Ascending aorta (tissue), 2 donors: ENCODE data around the gene SUSD5. TPM values are rescaled to one million over a fixed set of nuclear protein-coding genes. Genes with fewer than 3 reads are reported as not detected.

Experiments
- DNase-seq, 2 donors: peaks; one replicate each; pipeline ENCODE4 v3.0.0-alpha.2; 2019; ENCODE audit warnings: low spot score in 2 of 2
- H3K27ac ChIP-seq, 2 donors: fragments of 200-600 bp; sonication (generic); one replicate each; pipeline ENCODE4 v1.5.1; 2016 to 2017; ENCODE audit warnings: mild to moderate bottlenecking in 1 of 2
- H3K27me3 ChIP-seq: fragments of 200-600 bp; sonication (generic); one replicate; pipeline ENCODE4 v1.5.1; 2017
- H3K36me3 ChIP-seq, 2 donors: fragments of 200-600 bp; sonication (generic); one replicate each; pipeline ENCODE4 v1.5.1; 2016
- H3K4me1 ChIP-seq, 2 donors: fragments of 200-600 bp; sonication (generic); one replicate each; pipeline ENCODE4 v1.5.1; 2016 to 2017; ENCODE audit warnings: mild to moderate bottlenecking in 1 of 2
- H3K4me3 ChIP-seq, 2 donors: fragments of 200-600 bp; sonication (generic); one replicate each; pipeline ENCODE4 v1.5.1; 2016 to 2017; ENCODE audit warnings: mild to moderate bottlenecking in 1 of 2
- H3K9me3 ChIP-seq, 2 donors: fragments of 200-600 bp; sonication (generic); one replicate each; pipeline ENCODE4 v1.5.1; 2016
- CTCF ChIP-seq, 3 experiments: fragments of 200-600 bp in 2 of 3; fragments of 450-650 bp in 1 of 3; sonication (generic) in 2 of 3; IDR thresholded peaks; one replicate each; pipeline ENCODE4 v1.5.1; 2016 to 2019; ENCODE audit warnings: antibody characterized with exemption in 3 of 3, mild to moderate bottlenecking in 1 of 3, moderate library complexity in 1 of 3
- intact Hi-C: fragments of 100-400 bp; cut with DNase I; formaldehyde crosslinking; loops from one replicate; pipeline ENCODE4 v1.15.1; 2023
- total RNA-seq: library from RNA; depleted of rRNA; stranded (reverse); fragments of >200 nt; gene quantifications from one replicate; pipeline ENCODE4 v1.1.0, GENCODE V29; 2016

SUSD5 gene
- 68.0 TPM for total RNA-seq

GRCh38 chr3:33218446-33219174 is at the start of gene SUSD5:
Gene SUSD5 (minus strand): TSS chr3:33218810. CDS start chr3:33218797, 13 bp downstream.
- peak in 1 of 2 donors; percentile 69 for DNase-seq
- H3K27ac ChIP-seq, result peak within 1 kb of the TSS; percentile 89 to 90
- H3K4me3 ChIP-seq, result peak within 1 kb of the TSS; percentile 77 to 79
- no peaks in the 10 kb centered on the region for H3K27me3 ChIP-seq
- H3K9me3 ChIP-seq, result no peaks in the 10 kb centered on the region
- peaks cover 1 to 3% of the 10 kb centered on the region in 2 donors for H3K36me3 ChIP-seq
- peaks cover 0 to 7% of the 10 kb centered on the region in 2 donors for H3K4me1 ChIP-seq
- intact Hi-C loops, result loop anchor here (2.0 to 10.0 kb wide), 4 partner anchors 56 to 154 kb away; partner anchors contain the start of gene FBXL2
- no peak for TF ChIP-seq CTCF (IDR thresholded peaks at IDR 0.05)

- Histone ChIP-seq H3K27me3 (no peaks in the 10 kb centered on the region), H3K4me3 (no peak overlapping the region), H3K36me3 (no peaks in the 10 kb centered on the region), H3K27ac (no peak overlapping the region), H3K9me3 (no peaks in the 10 kb centered on the region), H3K4me1 (no peaks in the 10 kb centered on the region)
- intact Hi-C loops, result no loop called here
- no peak for TF ChIP-seq CTCF (IDR thresholded peaks at IDR 0.05)
- DNase-seq, result no peak
Observed at GRCh38 chr3:33260104-33260503, 41.5 kb upstream of the SUSD5 start.

- no peak for DNase-seq
- Histone ChIP-seq H3K4me3 (no peak overlapping the region), H3K9me3 (no peaks in the 10 kb centered on the region), H3K4me1 (no peaks in the 10 kb centered on the region), H3K27me3 (no peaks in the 10 kb centered on the region), H3K27ac (no peak overlapping the region), H3K36me3 (no peaks in the 10 kb centered on the region)
- intact Hi-C loops, result no loop called here
- no peak for TF ChIP-seq CTCF (IDR thresholded peaks at IDR 0.05)
Observed at GRCh38 chr3:33256249-33256648, 37.6 kb upstream of the SUSD5 start.

GRCh38 chr3:33250712-33251111 is 32.1 kb upstream of the SUSD5 start:
- H3K27ac ChIP-seq, result no peak overlapping the region
- no peaks in the 10 kb centered on the region for H3K36me3 ChIP-seq
- no peak for TF ChIP-seq CTCF (IDR thresholded peaks at IDR 0.05)
- no peak overlapping the region for H3K4me3 ChIP-seq
- H3K27me3 ChIP-seq, result no peaks in the 10 kb centered on the region
- no peak for DNase-seq
- H3K4me1 ChIP-seq, result no peaks in the 10 kb centered on the region
- H3K9me3 ChIP-seq, result no peaks in the 10 kb centered on the region
- intact Hi-C loops, result no loop called here

GRCh38 chr3:33246786-33247185 is 28.2 kb upstream of the SUSD5 start:
- H3K27me3 ChIP-seq, result no peaks in the 10 kb centered on the region
- no peak for DNase-seq
- no peak for TF ChIP-seq CTCF (IDR thresholded peaks at IDR 0.05)
- no peak overlapping the region for H3K27ac ChIP-seq
- intact Hi-C loops, result no loop called here
- no peak overlapping the region for H3K4me3 ChIP-seq
- H3K36me3 ChIP-seq, result no peaks in the 10 kb centered on the region
- peaks cover 0 to 4% of the 10 kb centered on the region in 2 donors for H3K9me3 ChIP-seq
- no peaks in the 10 kb centered on the region for H3K4me1 ChIP-seq
